HEK293 (cell line): Measurements from ENCODE around the gene BRCA2.
A peak's percentile ranks its signal among the peaks of the same experiment; 100 is the strongest.

Experiments used
- CTCF ChIA-PET: fragments of 350-600 bp; formaldehyde crosslinking; extraction: SDS; loops from one replicate; lab custom pipeline; 2021; ENCODE audit warnings: antibody characterized with exemption; lab: Yijun Ruan, JAX
- POLR2A ChIA-PET: fragments of 300-600 bp; formaldehyde crosslinking; extraction: SDS; loops from one replicate; lab custom pipeline; 2020; ENCODE audit warnings: antibody characterized with exemption, inconsistent platforms; lab: Yijun Ruan, JAX
- H3K27ac ChIP-seq: fragments of 200-500 bp; sonication (Bioruptor generic); 2 replicates; pipeline ENCODE4 v1.5.1; 2014; ENCODE audit warnings: low read depth, low read length, control low read depth, inconsistent platforms; ENCODE audit errors: extremely low read depth
- H3K36me3 ChIP-seq, 2 experiments: fragments of 200-500 bp in 1 of 2; sonication (Bioruptor generic) in 1 of 2; 1 replicate in 1 of 2; 2 replicates in 1 of 2; pipeline ENCODE4 v1.5.1; 2014 to 2017; ENCODE audit warnings: inconsistent platforms in 2 of 2, low read length in 2 of 2; ENCODE audit not compliant: control insufficient read depth in 2 of 2, insufficient read depth in 1 of 2
- H3K4me1 ChIP-seq: fragments of 200-500 bp; sonication (Bioruptor generic); 2 replicates; pipeline ENCODE4 v1.5.1; 2014; ENCODE audit warnings: mild to moderate bottlenecking, low read length, inconsistent platforms; ENCODE audit not compliant: control insufficient read depth, insufficient read depth
- H3K4me3 ChIP-seq: 2 replicates; pipeline ENCODE4 v1.5.1; 2011; ENCODE audit warnings: low read depth, mild to moderate bottlenecking, control low read depth, low read length, moderate library complexity
- H3K9me3 ChIP-seq: fragments of 200-500 bp; sonication (Bioruptor generic); 2 replicates; pipeline ENCODE4 v1.5.1; 2014; ENCODE audit warnings: low read depth, low read length, inconsistent platforms; ENCODE audit not compliant: control insufficient read depth, insufficient read depth
- BCL6B ChIP-seq: fragments of 450-650 bp; formaldehyde crosslinking; IDR thresholded peaks from 2 replicates; pipeline ENCODE4 v1.5.1; 2017; ENCODE audit warnings: missing biosample characterization, missing genetic modification characterization
- CTCF ChIP-seq: fragments of 450-650 bp; formaldehyde crosslinking; IDR thresholded peaks from 2 replicates; pipeline ENCODE4 v1.5.1; 2016; ENCODE audit warnings: missing biosample characterization, missing genetic modification characterization
- KLF8 ChIP-seq: fragments of 450-650 bp; formaldehyde crosslinking; IDR thresholded peaks from 2 replicates; pipeline ENCODE4 v1.5.1; 2016; ENCODE audit warnings: missing biosample characterization, missing genetic modification characterization
- MZF1 ChIP-seq: fragments of 450-650 bp; formaldehyde crosslinking; IDR thresholded peaks from 2 replicates; pipeline ENCODE4 v1.5.1; 2017; ENCODE audit warnings: missing biosample characterization, missing genetic modification characterization, borderline replicate concordance
- SALL2 ChIP-seq: fragments of 450-650 bp; formaldehyde crosslinking; IDR thresholded peaks from 2 replicates; pipeline ENCODE4 v1.5.0; 2017; ENCODE audit warnings: missing biosample characterization, mild to moderate bottlenecking, missing genetic modification characterization, borderline replicate concordance
- SCRT2 ChIP-seq: fragments of 450-650 bp; formaldehyde crosslinking; IDR thresholded peaks from 2 replicates; pipeline ENCODE4 v1.5.1; 2016; ENCODE audit warnings: missing biosample characterization, missing genetic modification characterization
- SP3 ChIP-seq: fragments of 450-650 bp; formaldehyde crosslinking; IDR thresholded peaks from 2 replicates; pipeline ENCODE4 v1.5.1; 2016; ENCODE audit warnings: missing biosample characterization, missing genetic modification characterization
- TRIM28 ChIP-seq: IDR thresholded peaks from 2 replicates; pipeline ENCODE4 v1.6.1; 2011; ENCODE audit warnings: low read length, control low read depth, borderline replicate concordance
- ZBTB26 ChIP-seq: fragments of 450-650 bp; formaldehyde crosslinking; optimal IDR thresholded peaks from 2 replicates; pipeline ENCODE3; 2016; ENCODE audit warnings: missing biosample characterization, mild to moderate bottlenecking, missing genetic modification characterization
- ZNF114 ChIP-seq: fragments of 450-650 bp; formaldehyde crosslinking; IDR thresholded peaks from 2 replicates; pipeline ENCODE4 v1.5.0; 2017; ENCODE audit warnings: missing biosample characterization, missing genetic modification characterization
- ZNF133 ChIP-seq: fragments of 450-650 bp; formaldehyde crosslinking; IDR thresholded peaks from 2 replicates; pipeline ENCODE4 v1.5.1; 2016; ENCODE audit warnings: missing biosample characterization, missing genetic modification characterization
- ZNF24 ChIP-seq: fragments of 450-650 bp; formaldehyde crosslinking; IDR thresholded peaks from 2 replicates; pipeline ENCODE4 v1.5.1; 2016; ENCODE audit warnings: missing biosample characterization, missing genetic modification characterization
- ZNF366 ChIP-seq: fragments of 450-650 bp; formaldehyde crosslinking; conservative IDR thresholded peaks from 2 replicates; pipeline ENCODE4 v1.5.1; 2016; ENCODE audit warnings: missing biosample characterization, missing genetic modification characterization
- TF ChIP-seq, protein P1 (sequence below): fragments of 450-650 bp; formaldehyde crosslinking; IDR thresholded peaks from 2 replicates; pipeline ENCODE4 v1.5.1; 2016; ENCODE audit warnings: missing biosample characterization, missing genetic modification characterization
- TF ChIP-seq, protein P2 (sequence below): fragments of 450-650 bp; formaldehyde crosslinking; IDR thresholded peaks from 2 replicates; pipeline ENCODE4 v1.5.1; 2016; ENCODE audit warnings: missing biosample characterization, missing genetic modification characterization
- TF ChIP-seq, protein P3 (sequence below): fragments of 450-650 bp; IDR thresholded peaks from 2 replicates; pipeline ENCODE4 v1.5.1; 2018; ENCODE audit warnings: missing biosample characterization, missing genetic modification characterization
- TF ChIP-seq, protein P4 (sequence below): fragments of 450-650 bp; formaldehyde crosslinking; IDR thresholded peaks from 2 replicates; pipeline ENCODE4 v1.5.1; 2016; ENCODE audit warnings: missing biosample characterization, missing genetic modification characterization

BRCA2 gene

DNA sequence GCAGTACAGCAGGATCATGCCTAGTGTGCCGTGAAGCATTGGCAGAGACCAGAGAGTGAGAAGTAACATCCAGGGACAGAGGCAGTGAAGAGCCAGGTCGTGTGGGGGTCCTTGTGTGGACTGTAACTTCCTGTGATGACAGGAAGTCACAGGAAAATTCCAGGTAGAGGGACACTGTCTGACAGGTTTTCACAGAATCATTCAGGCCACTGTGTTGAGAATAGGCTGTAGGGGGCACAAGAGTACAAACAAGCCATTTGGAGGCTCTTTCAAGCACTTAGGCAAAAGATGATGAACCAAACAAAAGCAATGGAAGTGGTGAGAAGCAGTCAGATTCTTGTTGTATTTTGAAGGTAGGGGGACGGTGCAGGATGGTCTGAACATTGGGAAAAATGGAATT lies 66.2 kb downstream of the BRCA2 start:
- CTCF ChIA-PET, result no interaction called here
- no peaks in the 10 kb centered on the region for H3K9me3 ChIP-seq
- H3K4me1 ChIP-seq, result no peaks in the 10 kb centered on the region
- no peak overlapping the region for H3K27ac ChIP-seq
- no peak overlapping the region for H3K4me3 ChIP-seq
- peaks cover 0 to 58% of the 10 kb centered on the region in 2 experiments; a peak in 2 of 3 replicates for H3K36me3 ChIP-seq
- TF ChIP-seq CTCF (tag by site-specific recombination) (0 out of 2 replicates have a peak, but pooled peaks have one; percentile 22), ZBTB26 (tag by site-specific recombination) (no peak)
- POLR2A ChIA-PET, result no interaction called here

GRCh38 chr13:32383836-32384618 lies 68.7 kb downstream of the BRCA2 start:
- no peak overlapping the region for H3K27ac ChIP-seq
- no peaks in the 10 kb centered on the region for H3K4me1 ChIP-seq
- H3K9me3 ChIP-seq, result no peaks in the 10 kb centered on the region
- peaks cover 0 to 46% of the 10 kb centered on the region in 2 experiments; a peak in 1 of 3 replicates for H3K36me3 ChIP-seq
- TF ChIP-seq TRIM28, result no peak
- TF ChIP-seq BCL6B (tag by site-specific recombination), result no peak
- ChIA-PET CTCF (no interaction called here), POLR2A (no interaction called here)
- H3K4me3 ChIP-seq, result no peak overlapping the region

- Histone ChIP-seq H3K27ac (no peak overlapping the region), H3K9me3 (no peaks in the 10 kb centered on the region), H3K4me1 (no peaks in the 10 kb centered on the region), H3K4me3 (no peak overlapping the region), H3K36me3 (peaks cover 0 to 44% of the 10 kb centered on the region in 2 experiments; a peak in 1 of 3 replicates)
- TF ChIP-seq, protein P1, sequence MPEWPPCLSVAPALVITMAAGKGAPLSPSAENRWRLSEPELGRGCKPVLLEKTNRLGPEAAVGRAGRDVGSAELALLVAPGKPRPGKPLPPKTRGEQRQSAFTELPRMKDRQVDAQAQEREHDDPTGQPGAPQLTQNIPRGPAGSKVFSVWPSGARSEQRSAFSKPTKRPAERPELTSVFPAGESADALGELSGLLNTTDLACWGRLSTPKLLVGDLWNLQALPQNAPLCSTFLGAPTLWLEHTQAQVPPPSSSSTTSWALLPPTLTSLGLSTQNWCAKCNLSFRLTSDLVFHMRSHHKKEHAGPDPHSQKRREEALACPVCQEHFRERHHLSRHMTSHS (tag by site-specific recombination), result no peak
- TF ChIP-seq MZF1 (no peak), SCRT2 (tag by site-specific recombination) (no peak), ZNF133 (tag by site-specific recombination) (no peak)
- ChIA-PET POLR2A (no interaction called here), CTCF (no interaction called here)
These were observed 69.4 kb downstream of the BRCA2 start for GRCh38 chr13:32384702-32385101.

GRCh38 chr13:32385410-32385809 lies 70.1 kb downstream of the BRCA2 start:
- no peak overlapping the region for H3K27ac ChIP-seq
- ChIA-PET POLR2A (no interaction called here), CTCF (no interaction called here)
- H3K4me1 ChIP-seq, result no peaks in the 10 kb centered on the region
- H3K36me3 ChIP-seq, result peaks cover 0 to 38% of the 10 kb centered on the region in 2 experiments; a peak in 1 of 3 replicates
- no peak overlapping the region for H3K4me3 ChIP-seq
- H3K9me3 ChIP-seq, result no peaks in the 10 kb centered on the region
- no peak for TF ChIP-seq ZNF114 (tag by site-specific recombination)
- TF ChIP-seq, protein P2, sequence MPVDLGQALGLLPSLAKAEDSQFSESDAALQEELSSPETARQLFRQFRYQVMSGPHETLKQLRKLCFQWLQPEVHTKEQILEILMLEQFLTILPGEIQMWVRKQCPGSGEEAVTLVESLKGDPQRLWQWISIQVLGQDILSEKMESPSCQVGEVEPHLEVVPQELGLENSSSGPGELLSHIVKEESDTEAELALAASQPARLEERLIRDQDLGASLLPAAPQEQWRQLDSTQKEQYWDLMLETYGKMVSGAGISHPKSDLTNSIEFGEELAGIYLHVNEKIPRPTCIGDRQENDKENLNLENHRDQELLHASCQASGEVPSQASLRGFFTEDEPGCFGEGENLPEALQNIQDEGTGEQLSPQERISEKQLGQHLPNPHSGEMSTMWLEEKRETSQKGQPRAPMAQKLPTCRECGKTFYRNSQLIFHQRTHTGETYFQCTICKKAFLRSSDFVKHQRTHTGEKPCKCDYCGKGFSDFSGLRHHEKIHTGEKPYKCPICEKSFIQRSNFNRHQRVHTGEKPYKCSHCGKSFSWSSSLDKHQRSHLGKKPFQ (tag by site-specific recombination), result no peak
- TF ChIP-seq ZNF24 (tag by site-specific recombination), result no peak
- TF ChIP-seq, protein P3, sequence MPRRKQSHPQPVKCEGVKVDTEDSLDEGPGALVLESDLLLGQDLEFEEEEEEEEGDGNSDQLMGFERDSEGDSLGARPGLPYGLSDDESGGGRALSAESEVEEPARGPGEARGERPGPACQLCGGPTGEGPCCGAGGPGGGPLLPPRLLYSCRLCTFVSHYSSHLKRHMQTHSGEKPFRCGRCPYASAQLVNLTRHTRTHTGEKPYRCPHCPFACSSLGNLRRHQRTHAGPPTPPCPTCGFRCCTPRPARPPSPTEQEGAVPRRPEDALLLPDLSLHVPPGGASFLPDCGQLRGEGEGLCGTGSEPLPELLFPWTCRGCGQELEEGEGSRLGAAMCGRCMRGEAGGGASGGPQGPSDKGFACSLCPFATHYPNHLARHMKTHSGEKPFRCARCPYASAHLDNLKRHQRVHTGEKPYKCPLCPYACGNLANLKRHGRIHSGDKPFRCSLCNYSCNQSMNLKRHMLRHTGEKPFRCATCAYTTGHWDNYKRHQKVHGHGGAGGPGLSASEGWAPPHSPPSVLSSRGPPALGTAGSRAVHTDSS (tag by site-specific recombination), result no peak
- TF ChIP-seq KLF8, result no peak
- TF ChIP-seq ZNF366 (tag by site-specific recombination), result no peak
- TF ChIP-seq SP3 (tag by site-specific recombination), result no peak
- TF ChIP-seq, protein P4, sequence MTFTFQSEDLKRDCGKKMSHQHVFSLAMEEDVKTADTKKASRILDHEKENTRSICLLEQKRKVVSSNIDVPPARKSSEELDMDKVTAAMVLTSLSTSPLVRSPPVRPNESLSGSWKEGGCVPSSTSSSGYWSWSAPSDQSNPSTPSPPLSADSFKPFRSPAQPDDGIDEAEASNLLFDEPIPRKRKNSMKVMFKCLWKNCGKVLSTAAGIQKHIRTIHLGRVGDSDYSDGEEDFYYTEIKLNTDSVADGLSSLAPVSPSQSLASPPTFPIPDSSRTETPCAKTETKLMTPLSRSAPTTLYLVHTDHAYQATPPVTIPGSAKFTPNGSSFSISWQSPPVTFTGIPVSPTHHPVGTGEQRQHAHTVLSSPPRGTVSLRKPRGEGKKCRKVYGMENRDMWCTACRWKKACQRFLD (tag by site-specific recombination), result no peak
- no peak for TF ChIP-seq SALL2 (tag by site-specific recombination)
